ENCODE results near the gene JHY. TPM values are rescaled to one million over a fixed set of nuclear protein-coding genes. Genes with fewer than 3 reads are reported as not detected.

Gene JHY
- total RNA-seq, 1 experiment from 2014 or later, result 4.8 TPM

DNA sequence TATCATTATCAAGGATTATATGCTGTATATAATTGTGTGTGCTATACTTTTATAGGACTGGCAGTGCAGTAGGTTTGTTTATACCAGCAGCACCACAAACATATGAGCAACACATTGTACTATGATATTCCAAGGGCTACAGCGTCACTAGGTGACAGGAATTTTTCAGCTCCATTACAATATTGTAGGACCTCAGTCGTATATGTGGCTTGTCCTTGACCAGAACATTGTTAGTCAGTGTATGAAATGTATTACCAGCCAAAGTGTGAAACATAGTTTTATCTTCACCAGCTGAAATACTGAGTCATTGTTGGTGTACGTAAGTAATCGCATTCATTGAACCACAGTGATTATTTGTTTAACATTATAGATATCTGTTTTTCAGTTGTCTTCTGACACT lies 20.4 kb downstream of the JHY start:
- Histone ChIP-seq H3K27me3 (ENCODE audit: insufficient read depth, low read length) (no peaks in the 10 kb centered on the region), H3K4me3 (replicated peaks in 1 of 2; ENCODE audit: low read depth in 1 of 2, low read length in 2 of 2) (no peak overlapping the region), H4K20me1 (ENCODE audit: insufficient read depth) (no peaks in the 10 kb centered on the region), H3K9me2 (ENCODE audit: insufficient read depth) (no peaks in the 10 kb centered on the region), H3K36me3 (ENCODE audit: control insufficient read depth in 1 of 2, insufficient read depth in 2 of 2, low read length in 2 of 2) (no peaks in the 10 kb centered on the region), H3K27ac (ENCODE audit: low read depth, low read length) (no peak overlapping the region), H3K9me3 (ENCODE audit: control insufficient read depth in 1 of 2, insufficient read depth in 1 of 2, low read depth in 1 of 2, low read length in 2 of 2) (no peaks in the 10 kb centered on the region), H3K9ac (ENCODE audit: low read length) (no peak overlapping the region), H3K4me2 (ENCODE audit: low read length) (no peak overlapping the region), H2AFZ (ENCODE audit: low read depth, low read length, poor library complexity, severe bottlenecking) (no peak overlapping the region), H3K4me1 (ENCODE audit: control insufficient read depth in 1 of 2, insufficient read depth in 2 of 2, low read length in 2 of 2) (peaks cover 0 to 2% of the 10 kb centered on the region in 2 experiments; a peak in 1 of 4 replicates), H3K79me2 (ENCODE audit: insufficient read depth, low read length) (no peaks in the 10 kb centered on the region)
- ChIA-PET CTCF (no interaction called here), RAD21 (ENCODE audit: low non-redundant PET in 1 of 2, low total read pairs in 2 of 2, uncharacterized antibody in 2 of 2, unreplicated experiment in 2 of 2) (no interaction called here), POLR2A (no interaction called here)
- DNase-seq (ENCODE audit: low read depth, low spot score) (no peak), ATAC-seq (no peak)
- no TSS peak for BruUV-seq (replicated peaks)
- intact Hi-C loops (cut with micrococcal nuclease), result no loop called here
- TF ChIP-seq REST (IDR thresholded peaks at IDR 0.05; ENCODE audit: low read depth), result no peak
- no peak for TF ChIP-seq SRF (IDR thresholded peaks at IDR 0.05; ENCODE audit: low read depth)
- TF ChIP-seq ELF1 (IDR thresholded peaks at IDR 0.05; ENCODE audit: borderline replicate concordance, low read depth), result no peak
- no peak for TF ChIP-seq POLR2A (IDR thresholded peaks at IDR 0.05; ENCODE audit: borderline replicate concordance, extremely low read depth, insufficient read depth, insufficient read length)
- no peak for TF ChIP-seq MAX (IDR thresholded peaks at IDR 0.05)
- no peak for TF ChIP-seq EZH2 (IDR thresholded peaks at IDR 0.05)
- TF ChIP-seq JUND (IDR thresholded peaks at IDR 0.05), result no peak
- TF ChIP-seq SP1 (IDR thresholded peaks at IDR 0.05; ENCODE audit: low read depth), result no peak
- no peak for TF ChIP-seq RAD21 (IDR thresholded peaks at IDR 0.05; ENCODE audit: low read depth)
- TF ChIP-seq TCF7L2 (IDR thresholded peaks at IDR 0.05; ENCODE audit: borderline replicate concordance, extremely low read depth, insufficient read depth, insufficient read length), result no peak
- TF ChIP-seq ZNF274 (IDR thresholded peaks at IDR 0.05; ENCODE audit: low read depth, low read length), result no peak
- TF ChIP-seq, protein P1, sequence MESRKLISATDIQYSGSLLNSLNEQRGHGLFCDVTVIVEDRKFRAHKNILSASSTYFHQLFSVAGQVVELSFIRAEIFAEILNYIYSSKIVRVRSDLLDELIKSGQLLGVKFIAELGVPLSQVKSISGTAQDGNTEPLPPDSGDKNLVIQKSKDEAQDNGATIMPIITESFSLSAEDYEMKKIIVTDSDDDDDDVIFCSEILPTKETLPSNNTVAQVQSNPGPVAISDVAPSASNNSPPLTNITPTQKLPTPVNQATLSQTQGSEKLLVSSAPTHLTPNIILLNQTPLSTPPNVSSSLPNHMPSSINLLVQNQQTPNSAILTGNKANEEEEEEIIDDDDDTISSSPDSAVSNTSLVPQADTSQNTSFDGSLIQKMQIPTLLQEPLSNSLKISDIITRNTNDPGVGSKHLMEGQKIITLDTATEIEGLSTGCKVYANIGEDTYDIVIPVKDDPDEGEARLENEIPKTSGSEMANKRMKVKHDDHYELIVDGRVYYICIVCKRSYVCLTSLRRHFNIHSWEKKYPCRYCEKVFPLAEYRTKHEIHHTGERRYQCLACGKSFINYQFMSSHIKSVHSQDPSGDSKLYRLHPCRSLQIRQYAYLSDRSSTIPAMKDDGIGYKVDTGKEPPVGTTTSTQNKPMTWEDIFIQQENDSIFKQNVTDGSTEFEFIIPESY (IDR thresholded peaks at IDR 0.05; ENCODE audit: extremely low read depth, insufficient replicate concordance, low read length), result no peak
- no peak for TF ChIP-seq POLR2AphosphoS5 (IDR thresholded peaks at IDR 0.05; ENCODE audit: low read depth, low read length)
- TF ChIP-seq CEBPB (IDR thresholded peaks at IDR 0.05; ENCODE audit: low read depth), result no peak
- no peak for TF ChIP-seq CBX3 (IDR thresholded peaks at IDR 0.05; ENCODE audit: low read depth)
- no peak for TF ChIP-seq SIN3A (IDR thresholded peaks at IDR 0.05; ENCODE audit: low read depth)
- no peak for TF ChIP-seq FOSL1 (IDR thresholded peaks at IDR 0.05; ENCODE audit: low read depth)
